ENCODE data around the gene ATAD3B.

ATAD3B gene

GRCh38 chr1:1539310-1540089 is 67.9 kb downstream of the ATAD3B start:
- no peak overlapping the region for H3K4me3 ChIP-seq (ENCODE audit: low read length)
- no peak for DNase-seq (ENCODE audit: low read depth, low spot score)

GRCh38 chr1:1540090-1540817 is 68.7 kb downstream of the ATAD3B start, which contains the start of gene TMEM240:
TSS of gene TMEM240 (minus strand) at chr1:1540624. CDS start at chr1:1540346, 278 bp downstream.
- H3K4me3 ChIP-seq (ENCODE audit: low read length), result no peak within 1 kb of the TSS
- no peak for DNase-seq (ENCODE audit: low read depth, low spot score)

DNA sequence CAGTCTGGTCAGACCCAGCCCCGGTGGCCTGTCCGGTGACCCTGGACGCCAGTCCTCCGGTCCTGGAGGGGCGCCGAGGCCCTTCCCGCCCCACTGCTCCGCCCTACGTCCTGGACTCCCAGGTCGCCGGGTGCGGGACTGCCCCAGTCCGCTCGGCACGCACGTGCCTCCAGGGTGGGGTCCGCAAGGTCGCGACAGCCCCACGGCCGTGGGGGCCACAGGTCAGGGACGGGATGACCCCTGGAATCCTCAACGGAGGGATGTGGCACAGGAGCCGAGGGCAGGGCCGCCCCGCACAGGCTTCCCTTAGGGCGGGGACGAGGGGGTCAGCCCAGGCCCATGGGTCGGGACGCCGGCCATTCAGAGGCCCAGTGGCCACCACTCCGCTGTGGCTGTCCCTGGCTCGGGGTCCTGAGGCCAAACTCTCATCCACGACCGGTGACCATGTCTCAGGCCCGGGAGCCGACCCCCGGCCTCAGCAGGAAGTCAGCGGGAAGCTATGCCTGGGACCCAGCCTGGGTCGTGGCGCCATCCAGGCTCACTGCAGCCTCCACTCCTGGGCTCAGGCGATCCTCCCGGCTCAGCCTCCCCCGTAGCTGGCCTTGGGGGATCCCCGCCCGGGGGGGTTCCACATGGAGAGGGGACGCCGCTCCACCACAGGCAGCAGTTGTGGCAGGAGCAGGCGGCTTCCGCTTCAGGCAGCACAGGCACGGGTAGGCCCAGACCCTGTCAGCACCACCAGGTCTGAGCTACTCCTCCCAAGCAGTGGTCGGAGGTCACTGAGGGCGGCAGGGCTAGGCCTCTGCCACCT is 69.5 kb downstream of the ATAD3B start:
- no peak for DNase-seq (ENCODE audit: low read depth, low spot score)
- H3K4me3 ChIP-seq (ENCODE audit: low read length), result no peak overlapping the region

DNA sequence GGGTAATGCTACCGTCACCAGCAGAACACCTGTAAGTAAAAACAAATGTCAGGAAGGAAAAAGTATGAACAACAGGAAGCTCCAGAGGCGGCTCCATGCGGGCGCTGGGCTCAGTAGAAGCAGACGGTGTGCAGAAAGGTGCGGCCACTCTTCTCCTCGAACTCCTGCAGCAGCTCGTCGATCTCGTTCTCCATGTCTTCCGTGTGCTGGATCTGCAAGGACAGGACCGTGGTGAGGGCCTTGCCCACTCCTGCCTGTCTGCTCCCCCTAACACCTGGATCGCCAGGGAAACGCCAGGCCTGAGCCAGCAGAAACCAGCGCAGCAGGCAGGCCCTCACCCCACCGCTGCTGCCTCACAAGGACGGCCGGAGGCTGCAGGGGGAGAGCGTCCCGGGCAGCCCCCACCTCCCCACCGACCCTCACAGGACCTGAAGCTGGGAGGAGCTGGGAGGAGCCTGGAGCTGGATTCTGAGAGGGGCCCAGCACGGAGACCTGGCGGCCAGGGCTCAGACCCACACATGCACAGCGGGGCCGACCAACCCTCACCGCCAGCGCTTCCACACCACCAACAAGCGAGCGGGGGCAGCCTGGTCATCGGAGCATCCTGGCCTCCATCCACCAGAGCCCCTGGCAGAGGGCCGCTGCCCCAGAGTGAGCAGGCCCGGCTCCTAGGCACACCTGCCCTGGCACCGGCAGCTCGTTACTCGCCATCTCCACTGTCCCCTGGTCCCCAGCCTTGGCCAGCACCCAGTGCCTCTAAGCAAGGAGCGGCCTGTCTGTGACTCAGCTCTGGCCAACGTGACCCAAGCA is 70.6 kb downstream of the ATAD3B start:
- H3K4me3 ChIP-seq (ENCODE audit: low read length), result no peak overlapping the region
- DNase-seq (ENCODE audit: low read depth, low spot score), result no peak

DNA sequence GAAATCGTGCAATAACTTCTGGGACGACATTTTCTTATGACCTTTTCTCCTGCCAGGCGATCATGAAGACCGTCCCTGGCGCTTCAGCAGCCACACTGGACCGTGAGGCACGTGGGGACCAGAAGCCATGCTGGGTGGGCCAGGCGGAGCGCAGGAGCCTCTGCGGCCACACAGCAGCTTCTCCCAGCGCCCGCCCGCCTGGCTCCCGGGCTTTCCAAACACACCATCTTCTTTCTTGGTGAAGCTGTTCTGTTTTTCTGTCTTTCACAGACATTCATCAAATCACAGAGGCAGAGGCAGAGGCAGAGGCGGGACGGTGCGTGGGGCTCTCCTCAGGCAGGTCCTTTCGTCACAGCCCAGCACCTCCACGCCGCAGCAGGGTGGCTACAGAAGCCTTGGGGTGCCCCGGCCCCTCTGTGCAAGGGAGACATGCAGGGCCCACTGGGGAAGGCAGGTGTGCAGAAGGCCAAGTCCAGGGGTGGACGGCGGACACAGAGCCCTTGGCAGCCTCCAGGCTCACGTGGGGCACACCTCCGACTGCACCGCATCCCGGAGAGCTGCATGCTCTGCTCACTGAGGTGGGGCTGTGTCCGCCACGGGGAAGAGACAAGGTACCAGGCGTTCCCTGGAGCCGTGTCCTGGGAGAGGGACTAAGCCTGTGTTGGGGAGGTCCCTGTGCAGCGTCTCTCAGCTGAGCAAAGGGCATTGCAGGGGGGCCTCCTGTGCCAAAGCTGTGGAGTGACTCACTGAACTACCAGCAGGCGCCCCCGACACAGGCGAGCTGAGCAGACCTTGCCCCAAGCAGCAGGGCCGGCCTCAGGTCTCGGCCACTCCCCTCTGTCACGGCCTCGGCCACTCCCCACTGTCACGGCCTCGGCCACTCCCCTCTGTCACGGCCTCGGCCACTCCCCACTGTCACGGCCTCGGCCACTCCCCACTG is 71.5 kb downstream of the ATAD3B start:
- no peak overlapping the region for H3K4me3 ChIP-seq (ENCODE audit: low read length)
- DNase-seq (ENCODE audit: low read depth, low spot score), result no peak

DNA sequence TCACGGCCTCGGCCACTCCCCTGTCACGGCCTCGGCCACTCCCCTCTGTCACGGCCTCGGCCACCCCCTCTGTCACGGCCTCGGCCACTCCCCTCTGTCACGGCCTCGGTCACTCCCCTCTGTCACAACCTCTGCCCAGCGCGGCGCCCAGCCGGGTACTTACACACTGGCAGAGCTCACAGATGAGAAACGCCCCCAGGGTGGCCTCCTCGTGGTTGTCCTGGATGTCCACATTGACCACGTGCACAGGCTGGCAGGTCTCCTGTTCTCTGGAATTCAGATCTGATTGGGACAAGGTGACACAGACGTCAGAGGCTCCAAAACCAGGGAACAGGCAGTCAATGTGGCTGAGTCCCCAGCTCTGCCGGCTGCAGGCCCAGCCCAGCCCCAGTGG is 72.1 kb downstream of the ATAD3B start:
- no peak for DNase-seq (ENCODE audit: low read depth, low spot score)

DNA sequence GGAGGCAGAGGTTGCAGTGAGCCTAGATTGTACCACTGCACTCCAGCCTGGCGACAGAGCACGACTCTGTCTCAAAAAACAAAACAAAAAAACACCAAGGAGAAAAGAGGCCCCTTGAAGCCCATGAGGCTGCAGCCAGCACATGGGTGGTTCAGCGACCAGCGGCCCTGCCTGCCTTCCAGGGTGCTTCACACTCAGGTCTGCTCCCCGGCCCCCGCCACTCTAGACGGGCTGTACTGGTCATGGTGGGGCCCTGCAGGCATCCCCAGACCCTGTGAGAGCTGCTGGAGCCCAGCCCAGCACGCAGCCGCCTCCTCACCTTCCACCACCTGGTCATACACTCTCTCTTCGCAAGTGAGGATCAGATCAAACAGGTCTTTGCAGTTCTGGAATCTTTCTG is 73.0 kb downstream of the ATAD3B start:
- DNase-seq (ENCODE audit: low read depth, low spot score), result no peak
- no peak overlapping the region for H3K4me3 ChIP-seq (ENCODE audit: low read length)

More for the DNA sequence above, 72.1 kb downstream of the ATAD3B start:
- no peak overlapping the region for H3K4me3 ChIP-seq (ENCODE audit: low read length)
